HepG2 (cell line): ENCODE measurements around the gene C3orf18.

Experiments
- MAFK ChIP-seq, 2 experiments: IDR thresholded peaks in 1 of 2; conservative IDR thresholded peaks in 1 of 2; 2 replicates each; pipeline ENCODE4 v1.6.1; 2011; ENCODE audit warnings: improper control_type of control experiment in 2 of 2, low read length in 2 of 2
- SP1 ChIP-seq, 2 experiments: fragments of 450-650 bp in 1 of 2; sonication (generic) in 1 of 2; formaldehyde crosslinking in 1 of 2; IDR thresholded peaks; 2 replicates each; pipeline versions ENCODE4 v1.4.0 to v1.6.1; 2016 to 2020; ENCODE audit warnings: missing genetic modification reagents in 1 of 2
- ZNF446 ChIP-seq: sonication (generic); formaldehyde crosslinking; IDR thresholded peaks from 2 replicates; pipeline ENCODE4 v1.5.0; 2020; ENCODE audit warnings: mild to moderate bottlenecking, missing genetic modification reagents

DNA sequence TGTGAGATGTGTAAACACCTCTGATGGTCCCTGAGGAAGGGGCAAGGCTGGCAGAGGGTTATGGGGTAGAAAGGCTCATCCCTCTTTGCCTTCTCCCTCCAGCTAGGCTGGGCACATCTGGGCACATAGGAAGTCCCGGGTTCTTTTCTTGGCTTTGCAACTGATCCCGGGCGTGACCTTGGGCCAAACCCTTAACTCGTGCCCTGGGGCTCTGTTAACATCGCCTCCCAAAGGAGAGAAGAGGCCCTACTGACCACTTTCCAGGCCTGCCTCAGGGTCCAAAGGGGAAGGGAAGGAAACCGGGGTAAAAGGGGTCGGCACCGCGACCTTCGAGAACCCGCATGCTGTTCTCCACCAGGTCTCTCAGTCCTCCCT lies 549 bp downstream of the C3orf18 start:
- TF ChIP-seq SP1 (IDR thresholded peaks at IDR 0.05), result no peak
- TF ChIP-seq SP1 (CRISPR knock-in tag; IDR thresholded peaks at IDR 0.05), result no peak
- TF ChIP-seq MAFK (conservative IDR thresholded peaks at IDR 0.05 in 1 of 2, IDR thresholded peaks at IDR 0.05 in 1 of 2; ENCODE audit: low read length in 2 of 2), result no peak
- TF ChIP-seq ZNF446 (CRISPR knock-in tag), result no peak
